ENCODE results near the gene GLTP. TPM values are rescaled to one million over a fixed set of nuclear protein-coding genes. Genes with fewer than 3 reads are reported as not detected.

Gene GLTP
- total and polyA plus RNA-seq, 2 donors (not counting 1 experiment from before 2014, with no cell fraction given) = 51.2 to 67.9 TPM

DNA sequence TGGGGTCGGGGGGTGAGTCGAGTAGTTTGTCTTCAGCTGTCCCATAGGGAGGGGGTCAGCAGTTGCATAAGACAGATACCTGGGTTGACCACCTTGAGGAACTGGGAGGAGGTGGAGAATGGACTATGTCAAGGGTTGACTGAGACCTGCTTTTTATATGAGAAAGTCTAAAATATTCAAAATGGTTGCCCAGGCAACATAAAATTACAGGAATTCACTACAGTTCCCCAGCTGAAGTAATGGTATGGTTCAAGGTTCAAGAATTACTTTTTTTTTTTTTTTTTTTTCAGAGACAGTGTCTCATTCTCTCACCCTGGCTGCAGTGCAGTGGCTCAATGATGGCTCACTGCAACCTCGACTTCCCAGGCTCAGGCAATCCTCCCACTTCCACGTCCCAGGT is 14.6 kb upstream of the GLTP start:
- H3K27ac ChIP-seq (ENCODE audit: insufficient read depth, low read length) = no peak overlapping the region
- DNase-seq (ENCODE audit: low read depth in 2 of 2) = no peak
- no peaks in the 10 kb centered on the region for H4K20me1 ChIP-seq (ENCODE audit: control insufficient read depth, extremely low read depth, insufficient read depth, low read length)
- TF ChIP-seq, protein P1, sequence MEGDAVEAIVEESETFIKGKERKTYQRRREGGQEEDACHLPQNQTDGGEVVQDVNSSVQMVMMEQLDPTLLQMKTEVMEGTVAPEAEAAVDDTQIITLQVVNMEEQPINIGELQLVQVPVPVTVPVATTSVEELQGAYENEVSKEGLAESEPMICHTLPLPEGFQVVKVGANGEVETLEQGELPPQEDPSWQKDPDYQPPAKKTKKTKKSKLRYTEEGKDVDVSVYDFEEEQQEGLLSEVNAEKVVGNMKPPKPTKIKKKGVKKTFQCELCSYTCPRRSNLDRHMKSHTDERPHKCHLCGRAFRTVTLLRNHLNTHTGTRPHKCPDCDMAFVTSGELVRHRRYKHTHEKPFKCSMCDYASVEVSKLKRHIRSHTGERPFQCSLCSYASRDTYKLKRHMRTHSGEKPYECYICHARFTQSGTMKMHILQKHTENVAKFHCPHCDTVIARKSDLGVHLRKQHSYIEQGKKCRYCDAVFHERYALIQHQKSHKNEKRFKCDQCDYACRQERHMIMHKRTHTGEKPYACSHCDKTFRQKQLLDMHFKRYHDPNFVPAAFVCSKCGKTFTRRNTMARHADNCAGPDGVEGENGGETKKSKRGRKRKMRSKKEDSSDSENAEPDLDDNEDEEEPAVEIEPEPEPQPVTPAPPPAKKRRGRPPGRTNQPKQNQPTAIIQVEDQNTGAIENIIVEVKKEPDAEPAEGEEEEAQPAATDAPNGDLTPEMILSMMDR (conservative IDR thresholded peaks at IDR 0.05 in 1 of 2, IDR thresholded peaks at IDR 0.05 in 1 of 2; ENCODE audit: low read depth in 1 of 2, low read length in 2 of 2) = no peak
- TF ChIP-seq EZH2 (IDR thresholded peaks at IDR 0.05; ENCODE audit: low read length, missing control alignments) = no peak
- H3K79me2 ChIP-seq (ENCODE audit: control insufficient read depth, insufficient read depth, low read length) = peaks cover 1% of the 10 kb centered on the region
- no peaks in the 10 kb centered on the region for H3K36me3 ChIP-seq (ENCODE audit: control insufficient read depth, insufficient read depth, low read length)
- H3K4me1 ChIP-seq (ENCODE audit: control insufficient read depth, extremely low read depth, insufficient read depth, low read length) = no peaks in the 10 kb centered on the region
- no peak overlapping the region for H2AFZ ChIP-seq (ENCODE audit: low read length)
- H3K27me3 ChIP-seq (ENCODE audit: control insufficient read depth, insufficient read depth, low read length) = no peaks in the 10 kb centered on the region
- H3K9me3 ChIP-seq (ENCODE audit: control insufficient read depth, insufficient read depth, low read depth, low read length) = no peaks in the 10 kb centered on the region
- H3K4me3 ChIP-seq (replicated peaks in 1 of 4; ENCODE audit: control extremely low read depth in 1 of 4, insufficient read depth in 1 of 4, low read depth in 3 of 4, low read length in 4 of 4) = no peak overlapping the region
- no peak overlapping the region for H3K9ac ChIP-seq (ENCODE audit: insufficient read depth, low read length)
- no peak overlapping the region for H3K4me2 ChIP-seq (ENCODE audit: extremely low read depth, insufficient read depth, low read length)

DNA sequence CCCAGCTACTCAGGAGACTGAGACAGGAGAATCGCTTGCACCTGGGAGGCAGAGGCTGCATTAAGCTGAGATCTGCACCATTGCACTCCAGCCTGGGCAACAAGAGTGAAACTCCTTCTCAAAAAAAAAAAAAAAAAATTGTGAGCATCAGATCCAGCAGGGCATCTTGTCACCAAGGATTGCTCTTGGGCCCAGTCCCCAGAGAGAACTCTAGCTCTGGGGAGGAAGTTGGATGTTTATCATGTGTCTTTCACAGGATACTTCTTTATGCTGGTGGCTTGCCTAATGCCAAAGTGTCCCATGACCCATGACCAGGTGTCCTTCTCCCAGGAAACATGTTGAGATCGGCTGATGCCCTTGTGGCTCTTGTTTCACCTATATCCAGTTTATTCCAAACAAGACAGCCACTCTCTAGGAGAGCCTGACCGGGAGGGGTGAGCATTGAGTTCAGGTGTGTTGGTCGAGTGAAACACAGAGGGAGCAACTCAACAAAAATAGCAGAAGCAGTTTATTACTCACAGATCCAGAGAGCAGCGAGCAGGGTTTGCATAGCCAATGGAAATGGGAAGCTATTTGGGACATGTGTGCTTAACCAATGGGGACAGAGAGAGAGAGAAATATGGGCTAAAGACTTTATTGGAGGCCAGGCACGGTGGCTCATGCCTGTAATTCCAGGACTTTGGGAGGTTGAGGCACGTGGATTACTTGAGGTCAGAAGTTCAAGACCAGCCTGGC is 13.1 kb upstream of the GLTP start:
- no peak overlapping the region for H3K4me2 ChIP-seq (ENCODE audit: extremely low read depth, insufficient read depth, low read length)
- no peaks in the 10 kb centered on the region for H4K20me1 ChIP-seq (ENCODE audit: control insufficient read depth, extremely low read depth, insufficient read depth, low read length)
- H3K36me3 ChIP-seq (ENCODE audit: control insufficient read depth, insufficient read depth, low read length) = no peaks in the 10 kb centered on the region
- H3K9me3 ChIP-seq (ENCODE audit: control insufficient read depth, insufficient read depth, low read depth, low read length) = no peaks in the 10 kb centered on the region
- H3K79me2 ChIP-seq (ENCODE audit: control insufficient read depth, insufficient read depth, low read length) = no peaks in the 10 kb centered on the region
- H2AFZ ChIP-seq (ENCODE audit: low read length) = no peak overlapping the region
- peaks cover 11% of the 10 kb centered on the region for H3K4me1 ChIP-seq (ENCODE audit: control insufficient read depth, extremely low read depth, insufficient read depth, low read length)
- no peak overlapping the region for H3K9ac ChIP-seq (ENCODE audit: insufficient read depth, low read length)
- no peaks in the 10 kb centered on the region for H3K27me3 ChIP-seq (ENCODE audit: control insufficient read depth, insufficient read depth, low read length)
- DNase-seq (ENCODE audit: low read depth in 2 of 2) = no peak
- TF ChIP-seq EZH2 (IDR thresholded peaks at IDR 0.05; ENCODE audit: low read length, missing control alignments) = no peak
- TF ChIP-seq, protein P1 (conservative IDR thresholded peaks at IDR 0.05 in 1 of 2, IDR thresholded peaks at IDR 0.05 in 1 of 2; ENCODE audit: low read depth in 1 of 2, low read length in 2 of 2) = no peak
- no peak overlapping the region for H3K27ac ChIP-seq (ENCODE audit: insufficient read depth, low read length)
- no peak overlapping the region for H3K4me3 ChIP-seq (replicated peaks in 1 of 4; ENCODE audit: control extremely low read depth in 1 of 4, insufficient read depth in 1 of 4, low read depth in 3 of 4, low read length in 4 of 4)

DNA sequence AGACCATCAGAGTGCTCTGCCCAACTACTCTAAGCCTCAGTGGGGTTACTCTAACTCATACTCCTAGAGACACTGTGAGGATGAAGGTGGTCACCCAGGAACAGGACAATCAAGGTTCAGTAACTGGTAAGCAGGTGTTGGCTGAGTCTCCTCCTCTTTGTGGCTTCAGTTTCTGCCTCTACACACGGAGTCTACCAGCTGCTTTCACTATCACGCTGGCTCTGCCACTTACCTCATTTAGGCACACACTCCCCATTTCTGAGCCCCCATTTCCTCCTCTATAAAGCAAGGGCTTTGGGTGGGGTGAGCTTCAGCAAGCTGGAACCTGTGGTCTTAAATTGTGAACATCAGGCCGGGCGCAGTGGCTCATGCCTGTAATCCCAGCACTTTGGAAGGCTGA is 12.4 kb upstream of the GLTP start:
- H3K36me3 ChIP-seq (ENCODE audit: control insufficient read depth, insufficient read depth, low read length) = no peaks in the 10 kb centered on the region
- TF ChIP-seq EZH2 (IDR thresholded peaks at IDR 0.05; ENCODE audit: low read length, missing control alignments) = no peak
- TF ChIP-seq, protein P1 (conservative IDR thresholded peaks at IDR 0.05 in 1 of 2, IDR thresholded peaks at IDR 0.05 in 1 of 2; ENCODE audit: low read depth in 1 of 2, low read length in 2 of 2) = no peak
- DNase-seq (ENCODE audit: low read depth in 2 of 2) = no peak
- H3K4me1 ChIP-seq (ENCODE audit: control insufficient read depth, extremely low read depth, insufficient read depth, low read length) = peaks cover 14% of the 10 kb centered on the region
- no peaks in the 10 kb centered on the region for H3K27me3 ChIP-seq (ENCODE audit: control insufficient read depth, insufficient read depth, low read length)
- H3K4me3 ChIP-seq (replicated peaks in 1 of 4; ENCODE audit: control extremely low read depth in 1 of 4, insufficient read depth in 1 of 4, low read depth in 3 of 4, low read length in 4 of 4) = no peak overlapping the region
- no peaks in the 10 kb centered on the region for H4K20me1 ChIP-seq (ENCODE audit: control insufficient read depth, extremely low read depth, insufficient read depth, low read length)
- H3K4me2 ChIP-seq (ENCODE audit: extremely low read depth, insufficient read depth, low read length) = no peak overlapping the region
- no peak overlapping the region for H3K9ac ChIP-seq (ENCODE audit: insufficient read depth, low read length)
- H2AFZ ChIP-seq (ENCODE audit: low read length) = no peak overlapping the region
- H3K9me3 ChIP-seq (ENCODE audit: control insufficient read depth, insufficient read depth, low read depth, low read length) = no peaks in the 10 kb centered on the region
- no peaks in the 10 kb centered on the region for H3K79me2 ChIP-seq (ENCODE audit: control insufficient read depth, insufficient read depth, low read length)
- H3K27ac ChIP-seq (ENCODE audit: insufficient read depth, low read length) = no peak overlapping the region
